Cardiac fibroblast (primary cell): ENCODE data around the gene HDAC4.

Experiments used
- DNase-seq, 2 donors: peaks; one replicate each; pipeline versions ENCODE4 v3.0.0 to v3.0.0-alpha.2; 2010; ENCODE audit warnings: low read depth in 2 of 2
- H3K4me3 ChIP-seq, 2 donors: replicated peaks in 1 of 2; 1 replicate in 1 of 2; 2 replicates in 1 of 2; pipeline ENCODE4 v1.5.1; 2011; ENCODE audit warnings: low read depth in 2 of 2, low read length in 2 of 2, mild to moderate bottlenecking in 2 of 2, moderate library complexity in 1 of 2
- TF ChIP-seq, protein P1 (sequence below): IDR thresholded peaks from one replicate; pipeline ENCODE4 v1.5.1; 2011; ENCODE audit warnings: low read depth, mild to moderate bottlenecking, low read length, inconsistent platforms

HDAC4 gene

DNA sequence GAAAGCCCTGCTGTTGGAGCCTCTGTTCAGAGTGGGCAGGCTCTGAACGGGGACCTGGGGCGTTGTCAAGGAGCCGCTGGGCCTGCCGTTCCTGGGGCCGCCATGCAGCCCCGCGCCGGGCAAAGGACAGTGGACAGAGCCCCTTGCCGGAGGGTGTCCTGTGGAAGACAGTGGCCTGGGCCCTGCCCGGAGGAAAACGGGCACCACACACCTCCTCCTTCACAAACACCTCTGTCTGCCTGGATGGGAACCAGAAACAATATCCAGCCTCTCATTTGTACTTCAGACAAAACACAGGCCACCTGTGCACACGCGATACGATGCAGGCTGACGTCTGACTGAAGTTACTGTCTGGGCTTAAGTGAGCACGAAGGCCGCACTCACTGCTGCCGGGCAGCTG is 319.2 kb downstream of the HDAC4 start:
- TF ChIP-seq, protein P1, sequence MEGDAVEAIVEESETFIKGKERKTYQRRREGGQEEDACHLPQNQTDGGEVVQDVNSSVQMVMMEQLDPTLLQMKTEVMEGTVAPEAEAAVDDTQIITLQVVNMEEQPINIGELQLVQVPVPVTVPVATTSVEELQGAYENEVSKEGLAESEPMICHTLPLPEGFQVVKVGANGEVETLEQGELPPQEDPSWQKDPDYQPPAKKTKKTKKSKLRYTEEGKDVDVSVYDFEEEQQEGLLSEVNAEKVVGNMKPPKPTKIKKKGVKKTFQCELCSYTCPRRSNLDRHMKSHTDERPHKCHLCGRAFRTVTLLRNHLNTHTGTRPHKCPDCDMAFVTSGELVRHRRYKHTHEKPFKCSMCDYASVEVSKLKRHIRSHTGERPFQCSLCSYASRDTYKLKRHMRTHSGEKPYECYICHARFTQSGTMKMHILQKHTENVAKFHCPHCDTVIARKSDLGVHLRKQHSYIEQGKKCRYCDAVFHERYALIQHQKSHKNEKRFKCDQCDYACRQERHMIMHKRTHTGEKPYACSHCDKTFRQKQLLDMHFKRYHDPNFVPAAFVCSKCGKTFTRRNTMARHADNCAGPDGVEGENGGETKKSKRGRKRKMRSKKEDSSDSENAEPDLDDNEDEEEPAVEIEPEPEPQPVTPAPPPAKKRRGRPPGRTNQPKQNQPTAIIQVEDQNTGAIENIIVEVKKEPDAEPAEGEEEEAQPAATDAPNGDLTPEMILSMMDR = no peak
- no peak for DNase-seq
- H3K4me3 ChIP-seq = no peak overlapping the region

DNA sequence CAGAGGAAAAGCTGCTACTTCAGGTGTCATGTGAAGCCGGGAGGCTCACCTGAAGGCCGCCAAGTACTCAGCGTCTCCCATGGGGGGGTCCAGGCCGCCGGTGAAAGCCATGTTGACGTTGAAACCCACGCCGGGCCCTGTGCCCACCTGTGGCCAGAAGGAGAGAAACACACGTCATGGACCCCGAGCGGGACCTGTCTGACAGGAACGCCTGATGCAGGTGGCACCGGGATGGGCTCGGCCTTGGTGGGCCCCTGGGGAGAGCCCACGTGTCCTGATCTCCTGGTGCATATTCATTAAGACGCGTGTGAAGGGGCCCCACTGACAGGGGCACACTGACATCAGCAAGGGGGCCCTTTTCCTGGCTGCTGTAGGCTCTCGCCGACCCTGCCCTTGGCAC is 319.8 kb downstream of the HDAC4 start:
- no peak overlapping the region for H3K4me3 ChIP-seq
- no peak for DNase-seq
- TF ChIP-seq, protein P1 = no peak

DNA sequence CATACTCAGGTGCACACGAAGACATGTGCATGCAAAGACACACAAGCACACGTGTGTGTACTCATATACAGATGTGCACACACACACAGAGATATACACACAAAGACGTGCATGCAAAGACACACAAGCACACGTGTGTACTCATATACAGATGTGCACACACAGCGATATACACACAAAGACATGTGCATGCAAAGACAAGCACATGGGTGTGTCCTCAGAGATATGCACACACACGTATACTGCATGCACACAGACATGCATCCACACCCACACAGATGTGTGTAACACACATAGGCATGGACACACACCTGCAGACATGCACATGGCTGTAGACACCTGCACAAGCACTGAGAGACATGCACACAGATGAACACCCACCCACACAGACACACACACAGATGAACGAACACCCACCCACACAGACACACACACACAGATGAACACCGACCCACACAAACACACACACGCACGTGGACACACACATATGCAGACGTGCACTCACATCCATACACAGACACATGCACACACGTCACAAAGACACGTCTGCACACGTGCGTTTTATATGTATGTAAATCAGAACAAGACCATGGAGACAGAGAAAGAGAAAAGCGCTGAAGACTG is 321.0 kb downstream of the HDAC4 start:
- no peak for DNase-seq
- TF ChIP-seq, protein P1 = no peak
- no peak overlapping the region for H3K4me3 ChIP-seq

DNA sequence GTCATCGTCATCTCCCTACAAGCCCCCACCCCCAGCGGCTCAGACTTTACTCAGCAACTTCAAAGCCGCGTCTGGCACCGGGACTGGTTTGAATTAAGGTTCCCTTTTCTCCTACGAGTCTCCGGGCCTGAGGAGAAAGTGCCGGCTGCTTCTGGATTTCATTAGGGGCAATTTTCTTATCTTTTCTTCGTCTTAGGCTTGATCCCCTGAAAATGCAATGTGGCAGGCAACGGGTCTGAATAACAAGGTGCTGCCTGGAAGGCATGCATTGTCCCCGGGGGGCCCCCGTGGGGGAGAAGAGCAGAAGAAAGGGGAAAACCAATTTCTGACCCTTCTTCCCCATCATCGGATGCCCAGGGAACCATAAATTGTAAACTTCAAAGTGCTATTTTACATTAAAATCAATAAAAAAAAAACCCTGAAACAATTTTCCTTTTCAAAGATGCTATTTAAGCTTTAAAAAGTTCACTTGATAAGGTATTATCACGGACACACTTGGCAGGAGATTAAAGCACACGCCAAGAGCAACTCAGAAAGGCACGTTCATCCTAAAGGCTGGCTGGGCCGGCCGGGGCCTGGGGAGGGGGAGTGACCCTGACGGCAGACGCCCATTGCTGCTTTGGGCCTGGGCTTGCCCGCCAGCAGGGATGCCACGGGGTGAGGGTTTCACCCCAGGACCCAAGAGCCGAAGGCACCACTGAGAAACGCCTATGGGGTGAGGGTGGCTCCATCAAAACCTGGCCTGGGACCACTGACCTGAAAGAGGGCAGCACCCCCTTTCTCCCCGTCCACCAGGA is 322.5 kb downstream of the HDAC4 start:
- no peak for DNase-seq
- TF ChIP-seq, protein P1 = no peak

DNA sequence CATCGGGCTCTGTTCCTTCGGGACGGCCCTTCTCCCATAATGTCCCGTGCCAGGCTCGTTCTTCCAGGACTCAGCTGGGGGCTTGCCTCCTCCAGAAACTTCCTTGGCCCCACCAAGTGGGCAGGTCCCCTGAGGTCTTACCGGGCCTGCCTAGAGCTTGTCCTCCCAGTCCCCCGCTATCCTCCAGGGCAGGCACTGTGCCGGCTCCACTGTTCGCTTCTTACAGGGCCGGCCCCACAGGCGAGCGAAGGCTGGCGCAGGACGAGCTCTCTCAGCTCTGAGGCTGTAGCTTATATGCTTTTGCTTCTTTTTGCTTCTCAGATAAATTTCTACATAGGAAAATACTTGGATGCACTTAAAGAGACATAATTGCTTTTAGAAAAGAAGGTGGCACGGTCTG is 323.6 kb downstream of the HDAC4 start:
- H3K4me3 ChIP-seq = no peak overlapping the region
- TF ChIP-seq, protein P1 = no peak
- DNase-seq = no peak

More for the DNA sequence above, 322.5 kb downstream of the HDAC4 start:
- no peak overlapping the region for H3K4me3 ChIP-seq

DNA sequence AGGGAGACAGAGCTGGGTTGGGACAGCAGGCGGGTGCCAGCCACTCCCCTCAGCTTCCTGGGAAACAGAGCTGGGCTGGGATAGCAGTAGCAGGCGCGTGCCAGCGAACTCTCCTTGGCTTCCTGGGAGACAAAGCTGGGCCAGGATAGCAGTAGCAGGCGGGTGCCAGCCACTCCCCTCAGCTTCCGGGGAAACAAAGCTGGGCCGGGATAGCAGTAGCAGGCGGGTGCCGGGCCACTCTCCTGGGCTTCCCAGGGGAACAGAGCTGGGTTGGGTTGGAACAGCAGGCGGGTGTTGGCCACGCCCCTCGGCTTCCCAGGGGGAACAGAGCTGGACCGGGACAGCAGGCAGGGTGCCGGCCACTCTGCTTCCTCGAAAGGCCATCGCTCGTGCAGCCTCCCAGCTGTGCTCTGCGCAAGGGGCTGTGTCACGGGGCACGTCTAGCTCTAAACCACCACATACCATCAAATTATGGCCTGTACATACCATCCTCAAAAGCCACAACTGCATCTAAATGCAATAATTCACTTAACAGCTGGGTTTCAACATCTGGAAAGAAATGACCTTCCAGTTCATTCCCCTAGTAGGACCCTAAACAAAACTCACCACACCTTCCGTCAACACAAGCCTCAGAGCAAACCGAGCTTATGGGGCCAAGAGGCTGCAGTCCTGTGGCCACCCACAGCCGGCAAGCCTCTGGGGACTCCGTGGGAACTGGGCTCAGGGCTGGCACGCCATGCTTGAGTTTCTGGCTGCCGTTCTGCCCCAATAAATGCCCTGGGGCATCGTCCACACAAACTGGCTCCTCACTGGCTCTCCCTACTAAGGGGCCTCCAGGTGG is 324.7 kb downstream of the HDAC4 start:
- no peak for DNase-seq
- TF ChIP-seq, protein P1 = no peak
- no peak overlapping the region for H3K4me3 ChIP-seq
